DMS 273 (cell line): ENCODE results near the gene CYP26B1.
A peak's percentile ranks its signal among the peaks of the same experiment; 100 is the strongest.

Experiments used
- DNase-seq: peaks from one replicate; lab custom pipeline; 2025; ENCODE audit not compliant: unreplicated experiment; lab: John Stamatoyannopoulos, UW

Gene CYP26B1, protein sequence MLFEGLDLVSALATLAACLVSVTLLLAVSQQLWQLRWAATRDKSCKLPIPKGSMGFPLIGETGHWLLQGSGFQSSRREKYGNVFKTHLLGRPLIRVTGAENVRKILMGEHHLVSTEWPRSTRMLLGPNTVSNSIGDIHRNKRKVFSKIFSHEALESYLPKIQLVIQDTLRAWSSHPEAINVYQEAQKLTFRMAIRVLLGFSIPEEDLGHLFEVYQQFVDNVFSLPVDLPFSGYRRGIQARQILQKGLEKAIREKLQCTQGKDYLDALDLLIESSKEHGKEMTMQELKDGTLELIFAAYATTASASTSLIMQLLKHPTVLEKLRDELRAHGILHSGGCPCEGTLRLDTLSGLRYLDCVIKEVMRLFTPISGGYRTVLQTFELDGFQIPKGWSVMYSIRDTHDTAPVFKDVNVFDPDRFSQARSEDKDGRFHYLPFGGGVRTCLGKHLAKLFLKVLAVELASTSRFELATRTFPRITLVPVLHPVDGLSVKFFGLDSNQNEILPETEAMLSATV

DNA sequence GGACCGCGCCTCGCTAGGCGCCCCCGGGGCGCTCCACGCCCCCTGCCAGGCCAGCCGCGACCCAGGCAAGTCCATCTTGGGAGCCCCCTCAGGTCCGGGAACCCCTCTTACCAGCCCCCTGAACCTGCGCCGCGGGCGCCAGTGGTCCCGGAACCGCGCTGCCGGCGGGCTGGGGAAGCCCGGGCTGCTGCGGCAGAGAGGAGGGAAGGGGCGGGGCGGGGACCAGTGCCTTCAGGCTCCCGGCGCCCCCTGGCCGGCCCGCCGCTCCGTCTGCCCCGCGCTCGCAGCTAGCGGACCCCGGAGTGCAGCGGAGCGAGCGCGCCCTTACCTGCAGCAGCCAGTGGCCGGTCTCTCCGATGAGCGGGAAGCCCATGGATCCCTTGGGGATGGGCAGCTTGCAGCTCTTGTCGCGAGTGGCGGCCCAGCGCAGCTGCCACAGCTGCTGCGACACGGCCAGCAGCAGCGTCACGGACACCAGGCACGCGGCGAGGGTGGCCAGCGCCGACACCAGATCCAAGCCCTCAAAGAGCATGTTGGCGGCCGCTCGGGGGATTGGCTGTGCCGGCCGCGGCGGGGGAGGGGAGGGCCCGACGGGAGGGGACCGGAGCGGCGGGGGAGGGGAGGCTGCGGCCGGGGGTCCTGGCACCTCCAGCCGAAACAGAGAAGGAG is at the start of gene CYP26B1:
TSS of gene CYP26B1 (minus strand) at position 560 of the 669 bp plus-strand sequence. CDS start at position 532, 28 bp downstream.
- peak; percentile 59 for DNase-seq

DNA sequence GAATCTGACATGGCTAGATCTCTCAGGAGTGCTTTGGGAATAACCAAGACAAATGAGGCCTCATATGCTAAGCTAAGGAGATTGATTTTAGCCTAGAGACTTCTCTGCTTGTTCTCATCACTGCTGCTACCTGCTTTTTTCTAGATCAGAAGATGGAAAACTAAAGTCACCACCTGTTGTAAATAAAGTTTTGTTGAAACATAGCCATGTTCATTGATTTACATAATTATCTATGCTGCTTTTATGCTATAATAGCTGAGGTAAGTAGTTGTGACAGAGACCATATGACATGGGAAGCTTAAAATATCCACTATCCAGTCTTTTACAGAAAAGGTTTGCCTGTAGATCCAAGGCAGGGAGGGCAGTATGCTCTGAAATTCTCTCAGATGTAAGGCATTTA is 46.1 kb upstream of the CYP26B1 start:
- DNase-seq = no peak

DNA sequence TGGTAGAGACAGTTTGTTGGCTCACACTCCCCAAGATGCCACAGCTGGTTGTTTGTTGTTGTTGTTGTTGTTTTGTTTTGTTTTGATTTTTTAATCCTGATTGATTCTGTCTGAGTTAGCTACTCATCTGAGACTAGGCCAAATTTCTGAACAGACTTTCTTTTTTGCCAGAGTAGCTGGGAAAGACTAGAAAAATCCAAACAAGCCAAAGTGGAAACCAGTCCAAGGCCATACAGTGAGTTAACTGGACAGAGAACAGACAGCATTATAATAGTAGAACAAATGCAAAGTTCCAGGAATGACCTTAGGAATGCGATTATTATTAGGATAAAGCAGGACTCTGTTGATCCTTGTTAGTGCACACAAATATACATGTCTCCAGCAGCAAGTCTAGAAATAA is 43.8 kb upstream of the CYP26B1 start:
- DNase-seq = no peak

DNA sequence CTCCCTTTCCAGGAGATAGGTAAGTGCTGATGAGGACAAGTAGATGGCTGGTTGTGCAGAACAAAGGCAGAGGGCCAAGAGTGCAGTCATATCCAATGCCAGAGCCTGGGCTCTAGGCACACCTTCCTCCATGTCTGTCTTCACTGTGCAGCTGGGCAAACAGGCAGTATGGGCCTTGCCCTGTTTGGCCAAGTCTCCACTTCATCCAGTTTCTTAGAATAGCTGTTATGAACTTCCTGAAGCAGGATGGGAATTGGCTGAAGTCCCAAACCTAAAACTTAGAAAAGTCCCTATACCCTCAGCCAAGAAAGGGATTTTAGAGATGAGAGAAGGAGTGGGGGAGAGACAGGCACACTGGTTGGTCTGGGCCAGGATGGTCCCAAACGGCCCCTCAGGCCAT is 37.5 kb upstream of the CYP26B1 start:
- DNase-seq = no peak

DNA sequence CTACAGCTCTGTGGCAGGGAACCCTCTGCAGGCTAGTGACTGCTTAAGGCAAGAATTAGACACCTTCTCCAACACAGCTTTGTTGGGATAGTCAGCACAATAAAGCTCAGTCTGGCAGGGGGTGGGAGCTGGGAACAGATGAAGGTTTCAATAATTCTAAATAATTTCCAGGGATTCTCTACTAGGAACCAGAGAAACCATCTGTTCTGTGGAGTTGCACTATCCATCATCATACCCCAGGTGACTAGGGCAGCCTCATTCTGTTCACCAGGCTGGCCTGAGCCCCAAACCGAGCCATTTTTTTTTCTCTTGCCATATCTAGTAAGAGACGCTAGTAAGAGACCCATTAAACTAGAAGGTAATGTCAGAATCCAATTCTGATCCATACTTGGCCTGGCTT is 35.8 kb upstream of the CYP26B1 start:
- no peak for DNase-seq

DNA sequence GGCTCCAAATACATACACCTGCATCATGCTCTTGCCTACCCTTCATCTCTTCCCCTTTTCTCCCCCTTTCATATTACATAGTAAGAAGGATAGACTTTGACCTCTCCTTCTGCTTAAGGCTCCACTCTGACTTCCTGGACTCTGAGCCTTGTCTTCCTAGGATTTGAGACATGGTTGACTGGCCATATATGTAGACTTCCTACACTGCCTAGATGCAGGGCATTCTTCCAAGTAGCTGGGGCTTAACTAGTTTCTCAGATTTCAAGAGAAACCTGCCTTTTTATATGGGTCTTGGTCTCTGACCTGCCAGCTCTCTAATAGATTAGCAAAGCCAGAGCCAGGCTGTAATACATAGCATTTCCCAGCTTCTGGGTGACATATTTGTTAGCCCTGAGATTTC is 35.4 kb upstream of the CYP26B1 start:
- DNase-seq = peak; percentile 35

DNA sequence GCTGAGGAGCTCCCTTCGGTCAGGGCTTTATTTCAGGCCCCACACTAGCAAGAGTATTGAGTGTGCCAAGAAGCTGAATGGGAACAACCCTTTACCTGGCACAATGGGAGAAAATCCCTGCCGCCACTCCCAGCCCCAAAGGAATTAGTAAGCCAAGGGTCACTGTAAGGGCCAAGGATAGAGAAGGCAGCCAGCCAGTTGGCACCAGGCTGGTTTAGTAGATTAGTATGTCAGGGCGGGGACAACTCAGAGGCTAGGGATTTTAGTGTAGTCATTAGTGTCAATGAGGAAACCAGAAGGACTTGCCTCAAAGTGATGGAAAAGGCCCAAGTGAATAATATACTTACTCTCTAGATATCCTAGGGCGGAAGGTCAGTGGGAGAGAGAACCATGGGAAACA is 34.9 kb upstream of the CYP26B1 start:
- DNase-seq = no peak

DNA sequence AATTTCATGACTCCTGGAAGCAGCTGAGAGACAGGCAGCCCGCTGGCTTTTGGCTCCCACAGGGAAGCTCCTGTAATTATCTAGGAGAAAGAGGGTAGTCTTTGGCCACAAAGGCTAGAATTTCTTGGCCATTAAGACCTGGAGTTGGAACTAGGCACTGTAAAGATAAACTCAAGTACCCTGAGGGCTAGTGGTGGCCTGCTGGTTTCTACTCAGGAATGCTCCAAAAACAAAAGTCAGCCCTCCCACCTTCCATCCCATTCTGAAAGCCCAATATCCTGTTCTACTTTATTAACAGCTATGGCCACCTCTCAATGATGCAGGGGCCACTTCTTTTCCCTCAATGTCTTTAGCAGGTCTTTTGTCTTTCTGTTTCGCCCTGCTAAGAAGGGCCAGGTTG is 34.0 kb upstream of the CYP26B1 start:
- no peak for DNase-seq

DNA sequence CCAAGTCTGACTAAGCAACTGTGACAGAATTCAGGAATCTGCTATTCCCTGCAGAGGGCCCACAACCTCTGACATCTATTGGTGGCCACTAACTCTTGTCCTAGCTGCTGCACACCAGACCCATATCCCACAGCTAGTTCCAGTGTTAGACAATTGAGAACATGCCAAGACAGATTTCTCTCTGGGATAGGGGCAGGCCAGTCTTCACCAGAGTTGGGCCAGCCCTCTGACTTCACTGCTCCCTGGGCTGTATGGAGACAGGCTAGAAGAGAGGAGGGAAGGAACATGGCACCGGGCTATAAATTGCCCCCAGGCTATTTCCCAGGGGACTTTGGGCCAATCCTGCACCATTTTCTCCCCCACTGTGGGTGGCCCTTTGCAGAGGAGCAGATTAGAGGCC is 32.7 kb upstream of the CYP26B1 start:
- no peak for DNase-seq

DNA sequence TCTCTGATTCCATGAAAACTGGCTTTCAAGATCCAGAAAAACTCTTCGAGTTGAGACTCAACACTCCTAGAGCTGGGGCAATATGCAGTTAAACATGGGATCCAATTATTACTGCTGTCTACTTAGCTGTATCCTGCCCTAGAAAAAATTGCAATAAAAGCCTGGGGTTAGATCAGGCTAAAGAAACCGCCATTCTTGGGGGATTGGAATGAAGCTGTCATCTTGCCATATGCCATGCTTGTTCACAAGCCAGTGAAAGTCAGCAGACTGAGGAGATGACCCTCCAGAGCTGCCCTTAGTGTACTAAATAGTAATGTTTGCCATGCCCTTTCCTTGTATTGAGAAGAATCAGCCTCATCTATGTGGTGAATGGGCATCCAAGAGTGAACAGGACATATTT is 30.9 kb upstream of the CYP26B1 start:
- no peak for DNase-seq

DNA sequence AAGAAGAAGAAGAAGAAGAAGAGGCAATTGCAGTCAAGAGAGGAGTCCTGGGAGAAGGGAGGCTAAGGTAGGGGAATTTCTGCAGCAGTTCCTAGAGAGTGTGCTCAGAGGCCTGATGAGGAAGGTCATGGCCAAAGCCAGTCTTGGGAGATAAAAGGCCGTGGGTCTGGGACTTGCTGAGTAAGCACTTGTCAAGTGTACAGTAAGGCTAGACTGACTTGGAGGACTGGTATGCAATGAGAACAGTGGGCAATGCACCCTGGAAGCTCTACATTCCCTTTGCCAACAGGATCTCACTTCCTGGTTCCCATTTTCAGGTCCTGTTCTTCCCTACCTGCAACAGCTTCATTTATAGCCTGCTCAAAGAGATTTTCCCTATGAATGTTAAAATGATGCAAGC is 28.6 kb upstream of the CYP26B1 start:
- no peak for DNase-seq

DNA sequence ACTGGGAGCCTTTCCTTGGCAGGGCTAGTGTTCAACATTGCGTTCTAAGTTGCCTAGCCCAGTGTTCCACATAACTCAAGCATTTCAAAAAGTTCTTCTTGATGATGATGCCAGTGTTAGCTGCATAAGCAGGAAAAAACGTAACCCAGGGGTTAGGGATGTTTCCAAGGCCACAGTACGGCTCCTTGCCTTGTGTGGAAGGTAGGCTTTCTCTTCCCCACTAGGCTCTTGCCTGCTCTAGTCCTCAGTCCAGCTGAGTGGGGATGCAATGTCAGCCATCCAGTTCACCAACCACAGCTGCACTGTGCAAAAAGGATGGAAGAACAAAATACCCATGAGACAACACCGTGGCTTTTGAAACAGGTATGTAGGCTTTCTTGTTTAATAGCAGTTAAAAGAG is 28.0 kb upstream of the CYP26B1 start:
- DNase-seq = no peak

DNA sequence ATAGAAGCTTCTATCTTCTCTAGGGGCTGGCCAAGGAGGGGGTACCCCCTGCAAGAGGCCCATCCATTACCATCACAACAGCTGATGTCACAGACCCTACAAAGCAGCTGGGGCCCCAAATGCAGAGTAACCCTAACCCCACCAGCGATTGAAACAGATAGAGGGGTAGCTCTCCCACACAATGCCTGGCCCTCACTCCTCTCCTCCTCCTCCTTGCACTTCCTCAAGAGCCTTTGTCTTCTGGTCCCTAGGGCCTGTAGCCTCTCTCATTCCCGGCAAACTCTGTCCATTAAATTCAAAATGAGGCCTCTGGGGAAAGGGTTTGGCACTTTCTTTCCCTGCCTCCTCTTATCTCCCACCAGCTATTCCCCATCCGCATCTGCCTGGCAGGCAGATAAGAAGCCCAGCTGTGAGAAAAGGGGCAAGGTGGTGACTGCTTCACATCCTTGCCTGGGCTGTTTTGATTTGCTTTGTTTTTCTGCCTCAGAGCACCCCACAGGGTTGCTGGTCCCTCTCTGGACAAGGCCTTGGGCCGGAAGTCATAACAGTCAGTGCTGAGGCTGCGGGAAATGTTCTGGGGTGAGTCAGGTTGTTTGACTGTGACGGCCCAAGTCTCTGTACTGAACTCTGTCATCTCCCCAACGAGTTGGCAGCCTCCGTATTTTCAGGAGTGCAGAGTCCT is 26.1 kb upstream of the CYP26B1 start:
- DNase-seq = no peak

DNA sequence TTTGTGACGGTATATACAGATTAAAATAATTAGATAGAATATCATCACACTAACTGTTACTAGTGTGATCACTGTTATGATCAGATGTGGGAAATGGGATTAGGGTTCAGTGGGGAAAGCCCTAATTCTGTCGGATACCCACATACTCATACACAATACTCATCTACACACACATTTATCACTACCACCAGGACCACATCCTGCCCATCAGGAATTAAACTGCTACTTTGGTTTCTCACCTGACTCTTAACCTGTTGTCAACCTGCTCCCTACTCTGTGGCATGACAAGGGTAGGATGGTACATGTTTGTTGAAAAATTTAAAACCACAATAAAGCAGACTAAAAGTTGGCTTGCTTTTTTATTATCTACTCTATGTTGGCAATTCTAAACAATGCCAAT is 24.8 kb upstream of the CYP26B1 start:
- no peak for DNase-seq

DNA sequence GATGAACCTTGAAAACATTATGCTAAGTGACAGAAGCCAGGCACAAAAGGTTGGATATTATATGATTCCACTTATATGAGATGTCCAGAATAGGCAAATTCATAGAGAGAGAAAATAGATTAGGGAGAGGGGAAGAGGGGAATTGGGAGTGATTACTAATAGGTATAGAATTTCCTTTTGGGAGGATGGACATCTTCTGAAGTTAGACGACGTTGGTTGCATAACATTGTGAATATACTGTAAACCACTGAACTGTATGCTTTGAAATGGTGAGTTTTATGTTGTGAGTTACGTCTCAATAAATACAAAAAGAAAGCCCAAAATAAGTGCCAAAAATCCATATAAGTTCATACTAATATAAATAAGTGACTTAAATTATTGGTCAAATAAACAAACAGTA is 18.6 kb upstream of the CYP26B1 start:
- DNase-seq = no peak

DNA sequence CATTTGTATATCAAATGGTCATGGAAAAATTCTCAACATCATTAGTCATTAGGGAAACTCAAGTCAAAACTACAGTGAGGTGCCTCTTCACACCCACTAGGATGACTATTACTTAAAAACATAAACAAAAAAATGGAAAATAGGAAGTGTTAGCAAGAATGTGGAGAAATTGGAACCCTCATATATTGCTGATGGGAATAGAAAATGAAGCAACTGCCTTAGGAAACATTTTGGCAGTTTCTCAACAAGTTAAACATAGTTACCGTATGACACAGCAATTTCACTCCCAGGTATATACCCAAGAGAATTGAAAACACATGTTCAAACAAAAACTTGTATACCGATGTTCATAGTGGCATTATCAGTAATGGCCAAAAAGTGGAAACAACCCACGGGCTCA is 18.1 kb upstream of the CYP26B1 start:
- no peak for DNase-seq

DNA sequence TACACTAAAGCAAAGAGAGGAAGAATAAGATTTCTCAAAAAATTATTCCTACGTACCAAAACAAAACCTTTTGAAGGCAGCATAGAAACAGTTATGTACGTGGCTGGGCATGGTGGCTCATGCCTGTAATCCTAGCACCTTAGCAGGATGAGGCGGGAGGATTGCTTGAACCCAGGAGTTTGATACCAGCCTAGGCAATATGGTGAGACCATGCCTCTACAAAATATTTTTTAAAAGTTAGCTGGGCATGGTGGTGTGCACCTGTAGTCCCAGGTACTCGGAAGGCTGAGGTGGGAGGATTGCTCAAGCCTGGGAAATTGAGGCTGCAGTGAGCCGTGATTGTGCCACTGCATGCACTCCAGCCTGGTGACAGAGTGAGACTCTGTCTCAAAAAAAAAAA is 14.9 kb upstream of the CYP26B1 start:
- DNase-seq = no peak

DNA sequence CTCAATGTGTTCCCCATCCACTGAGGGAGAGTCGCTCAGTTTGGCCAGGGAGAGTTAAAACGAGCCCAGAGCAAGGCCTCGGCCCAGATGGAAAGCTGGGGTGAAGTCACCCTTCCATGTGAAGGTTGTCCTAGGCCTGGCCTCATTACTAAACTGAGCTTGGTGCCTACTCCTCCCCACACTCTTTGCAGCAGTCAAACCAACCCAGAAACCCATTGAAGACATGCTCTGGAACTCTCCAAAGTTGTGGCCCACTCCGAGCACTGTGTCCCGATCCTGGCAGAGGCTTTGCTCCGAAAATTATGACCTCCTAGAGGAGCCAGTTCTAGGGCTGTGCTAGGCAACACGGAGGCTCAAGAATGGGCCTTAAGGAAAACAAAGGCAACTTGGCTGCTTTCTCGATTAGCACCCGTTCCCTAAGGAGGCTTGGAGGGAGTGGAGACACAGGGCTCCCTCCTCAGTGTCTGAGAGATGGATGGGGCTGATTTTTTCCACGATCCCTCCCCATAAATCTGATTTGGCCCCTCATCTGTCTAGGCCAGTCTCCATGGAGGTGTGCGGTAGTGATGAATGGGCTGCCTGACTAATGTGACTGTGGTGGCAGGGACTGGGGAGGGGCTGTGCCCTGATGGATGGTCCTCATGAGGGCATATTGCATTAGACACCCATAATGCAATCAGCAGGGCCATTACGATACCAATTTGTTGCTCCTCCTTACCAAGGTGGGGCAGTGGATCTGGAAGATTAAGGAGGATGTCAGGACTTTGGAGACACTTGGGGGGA is 11.7 kb upstream of the CYP26B1 start:
- DNase-seq = no peak

DNA sequence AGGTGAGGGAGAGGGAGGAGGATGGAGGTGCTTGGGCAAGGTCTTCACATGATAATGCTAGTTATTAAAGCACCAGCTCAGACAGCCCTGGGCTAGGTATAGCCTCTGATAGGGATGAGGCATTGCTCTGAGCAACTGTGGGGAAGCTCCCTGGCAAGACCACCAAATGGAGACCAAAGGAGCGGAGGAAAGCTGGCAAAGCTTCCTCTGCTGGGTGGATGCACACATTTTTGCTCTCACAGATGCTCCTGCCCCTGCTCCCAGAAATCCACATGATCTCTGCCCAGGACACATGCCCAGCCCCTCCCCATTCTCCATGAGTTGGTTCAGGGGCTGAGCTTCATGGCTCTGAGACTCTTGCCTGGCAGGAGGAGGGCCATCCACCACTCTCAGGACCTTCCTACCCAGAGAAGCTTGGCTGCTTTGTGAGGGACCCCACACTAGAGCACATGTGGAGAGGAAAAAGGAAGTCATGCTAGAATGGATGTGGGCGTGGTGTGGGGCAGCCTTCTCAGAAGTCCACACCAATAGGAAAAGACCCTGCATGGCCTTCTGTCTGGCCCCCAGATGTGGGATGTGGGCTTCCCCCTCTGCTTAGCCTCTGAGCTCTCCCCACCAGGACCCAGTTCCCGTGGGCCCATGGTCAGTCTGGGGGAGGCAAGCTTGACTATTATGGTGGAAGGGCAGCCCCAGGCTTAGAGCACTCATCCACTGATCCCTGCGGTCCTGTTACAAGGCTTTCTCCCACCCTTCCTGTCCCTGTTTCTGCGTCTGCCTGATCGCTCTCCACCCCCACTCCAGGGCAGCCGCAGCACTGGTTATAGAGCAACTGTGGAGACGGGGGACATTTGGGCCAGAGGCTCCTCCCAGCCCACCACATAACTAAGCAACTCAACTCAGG is 10.5 kb upstream of the CYP26B1 start:
- no peak for DNase-seq

DNA sequence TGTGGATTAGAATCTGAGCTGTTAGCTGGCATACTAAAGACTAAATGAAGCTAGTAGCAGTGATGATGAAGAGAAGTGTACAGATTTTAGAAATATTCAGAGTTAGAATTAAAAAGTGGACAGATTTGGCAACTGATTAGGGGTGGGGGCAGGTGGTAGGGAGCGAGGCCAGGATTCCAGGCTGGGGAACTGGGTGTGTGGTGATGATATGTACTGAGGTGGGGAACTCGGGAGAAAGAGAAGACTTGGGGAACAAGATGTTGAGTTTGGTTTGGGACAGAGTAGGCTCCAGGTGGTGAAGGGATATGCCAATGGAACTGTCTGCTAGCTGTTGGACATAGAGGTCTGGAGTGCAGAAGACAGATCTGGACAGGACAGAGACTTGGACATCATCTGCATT is 9.2 kb upstream of the CYP26B1 start:
- DNase-seq = no peak
